Mesendoderm (in vitro differentiated cells): ENCODE measurements around the gene ANO4.
"Not testable (repeated sequence)": the region's sequence is repeated elsewhere in the genome, so short reads cannot be mapped to it uniquely, and the experiment has no call there.

Experiments used
- DNase-seq: peaks from one replicate; pipeline ENCODE4 v3.0.0; 2013
- H2AK5ac ChIP-seq: 2 replicates; pipeline ENCODE4 v1.6.1; 2013; ENCODE audit warnings: low read length, inconsistent platforms
- H2BK120ac ChIP-seq: 2 replicates; pipeline ENCODE4 v1.6.1; 2013; ENCODE audit warnings: low read depth, mild to moderate bottlenecking, low read length, moderate library complexity, mixed read lengths
- H2BK15ac ChIP-seq: replicated peaks from 2 replicates; pipeline ENCODE4 v1.6.1; 2013; ENCODE audit warnings: low read depth, mild to moderate bottlenecking, moderate library complexity
- H2BK5ac ChIP-seq: 2 replicates; pipeline ENCODE4 v1.6.1; 2013; ENCODE audit warnings: low read length, inconsistent platforms
- H3K18ac ChIP-seq: 2 replicates; pipeline ENCODE4 v1.6.1; 2013; ENCODE audit warnings: mild to moderate bottlenecking, low read length, mixed read lengths
- H3K23ac ChIP-seq: one replicate; pipeline ENCODE4 v1.6.1; 2013; ENCODE audit warnings: low read length
- H3K27ac ChIP-seq: 2 replicates; pipeline ENCODE4 v1.5.1; 2013; ENCODE audit warnings: low read depth, mild to moderate bottlenecking, inconsistent platforms, low read length, moderate library complexity
- H3K27me3 ChIP-seq: 2 replicates; pipeline ENCODE4 v1.6.1; 2013; ENCODE audit warnings: low read length, control low read depth, mild to moderate bottlenecking, inconsistent platforms; ENCODE audit not compliant: insufficient read depth, poor library complexity
- H3K36me3 ChIP-seq: 2 replicates; pipeline ENCODE4 v1.6.1; 2013; ENCODE audit warnings: low read length, inconsistent platforms; ENCODE audit not compliant: control insufficient read depth, insufficient read depth
- H3K4ac ChIP-seq: one replicate; pipeline ENCODE4 v1.6.1; 2013; ENCODE audit warnings: low read depth, mild to moderate bottlenecking, low read length, moderate library complexity
- H3K4me1 ChIP-seq: 2 replicates; pipeline ENCODE4 v1.6.1; 2013; ENCODE audit warnings: low read depth, low read length, inconsistent platforms; ENCODE audit not compliant: control insufficient read depth
- H3K4me2 ChIP-seq: 2 replicates; pipeline ENCODE4 v1.6.1; 2013; ENCODE audit warnings: low read length
- H3K4me3 ChIP-seq: 2 replicates; pipeline ENCODE4 v1.5.1; 2013; ENCODE audit warnings: mild to moderate bottlenecking, low read length
- H3K56ac ChIP-seq: one replicate; pipeline ENCODE4 v1.6.1; 2013; ENCODE audit warnings: low read length
- H3K79me1 ChIP-seq: 2 replicates; pipeline ENCODE4 v1.6.1; 2013; ENCODE audit warnings: low read length, inconsistent platforms
- H3K79me2 ChIP-seq: 2 replicates; pipeline ENCODE4 v1.6.1; 2013; ENCODE audit warnings: mild to moderate bottlenecking, low read length; ENCODE audit not compliant: control insufficient read depth, insufficient read depth
- H3K9ac ChIP-seq: 2 replicates; pipeline ENCODE4 v1.6.1; 2013; ENCODE audit warnings: low read length, inconsistent platforms
- H4K5ac ChIP-seq: one replicate; pipeline ENCODE4 v1.6.1; 2013; ENCODE audit warnings: low read length
- H4K8ac ChIP-seq: one replicate; pipeline ENCODE4 v1.6.1; 2013; ENCODE audit warnings: low read depth, mild to moderate bottlenecking, control low read depth, low read length, moderate library complexity
- WGBS: extraction: QIAGEN DNeasy Blood & Tissue Kit; methylation state at CpG from one replicate; pipeline ENCODE4 v1.1.7; 2013; ENCODE audit warnings: low lambda C conversion rate, missing lambda C conversion rate; ENCODE audit not compliant: insufficient coverage; ENCODE audit errors: extremely low coverage; 5-methylcytosine and 5-hydroxymethylcytosine counted together

ANO4 gene

GRCh38 chr12:101145777-101146431 is 351.3 kb downstream of the ANO4 start:
- not testable (repeated sequence) for H4K5ac ChIP-seq, H3K36me3 ChIP-seq, H3K79me2 ChIP-seq, H3K4ac ChIP-seq, H3K4me1 ChIP-seq, H3K27ac ChIP-seq, H2BK5ac ChIP-seq, H2BK120ac ChIP-seq, H3K4me3 ChIP-seq, H3K23ac ChIP-seq, H3K9ac ChIP-seq, H2AK5ac ChIP-seq, H3K4me2 ChIP-seq, H2BK15ac ChIP-seq, H4K8ac ChIP-seq, H3K79me1 ChIP-seq, H3K18ac ChIP-seq, H3K27me3 ChIP-seq
- H3K56ac ChIP-seq, result peak overlapping the region; percentile 37
- no CpG with 5 or more reads among the region's 35 CpGs for WGBS
- peak; percentile 3 for DNase-seq

- Histone ChIP-seq H2BK15ac (no peak overlapping the region), H2AK5ac (no peak overlapping the region), H4K5ac (no peak overlapping the region), H3K79me1 (no peaks in the 10 kb centered on the region), H3K36me3 (no peaks in the 10 kb centered on the region), H3K18ac (no peak overlapping the region), H2BK5ac (no peak overlapping the region), H3K9ac (no peak overlapping the region), H3K4ac (no peak overlapping the region), H2BK120ac (no peak overlapping the region), H4K8ac (no peak overlapping the region), H3K4me1 (no peaks in the 10 kb centered on the region), H3K56ac (no peak overlapping the region), H3K27me3 (no peaks in the 10 kb centered on the region), H3K4me3 (no peak overlapping the region), H3K4me2 (no peak overlapping the region), H3K79me2 (no peaks in the 10 kb centered on the region), H3K23ac (no peak overlapping the region), H3K27ac (no peak overlapping the region)
- WGBS, result no CpG with 5 or more reads among the region's 4 CpGs
- DNase-seq, result no peak
These were observed 370.7 kb downstream of the ANO4 start for GRCh38 chr12:101165319-101165718.

- Histone ChIP-seq H3K79me1 (no peaks in the 10 kb centered on the region), H3K56ac (no peak overlapping the region), H3K4me1 (no peaks in the 10 kb centered on the region), H3K4me3 (no peak overlapping the region), H3K27ac (no peak overlapping the region), H2BK120ac (no peak overlapping the region), H2BK15ac (no peak overlapping the region), H2AK5ac (no peak overlapping the region), H3K27me3 (no peaks in the 10 kb centered on the region), H3K79me2 (no peaks in the 10 kb centered on the region), H3K4me2 (no peak overlapping the region), H3K36me3 (no peaks in the 10 kb centered on the region), H3K4ac (no peak overlapping the region), H4K5ac (no peak overlapping the region), H3K18ac (no peak overlapping the region), H4K8ac (no peak overlapping the region), H2BK5ac (no peak overlapping the region), H3K23ac (no peak overlapping the region), H3K9ac (no peak overlapping the region)
- DNase-seq, result no peak
- WGBS, result 100% methylated on average over 1 of the region's 5 CpGs
These were observed 372.3 kb downstream of the ANO4 start for GRCh38 chr12:101166866-101167265.

- H3K18ac ChIP-seq, result no peak overlapping the region
- no peak overlapping the region for H2BK120ac ChIP-seq
- H3K27ac ChIP-seq, result no peak overlapping the region
- no peaks in the 10 kb centered on the region for H3K79me2 ChIP-seq
- no peak for DNase-seq
- no peak overlapping the region for H3K23ac ChIP-seq
- H2BK5ac ChIP-seq, result no peak overlapping the region
- no peak overlapping the region for H3K56ac ChIP-seq
- no peaks in the 10 kb centered on the region for H3K4me1 ChIP-seq
- H4K8ac ChIP-seq, result no peak overlapping the region
- no peak overlapping the region for H2AK5ac ChIP-seq
- H3K4me3 ChIP-seq, result no peak overlapping the region
- no CpG with 5 or more reads among the region's 5 CpGs for WGBS
- no peak overlapping the region for H2BK15ac ChIP-seq
- no peak overlapping the region for H3K4ac ChIP-seq
- H3K79me1 ChIP-seq, result no peaks in the 10 kb centered on the region
- no peak overlapping the region for H3K9ac ChIP-seq
- no peak overlapping the region for H3K4me2 ChIP-seq
- H3K27me3 ChIP-seq, result no peaks in the 10 kb centered on the region
- H4K5ac ChIP-seq, result no peak overlapping the region
- H3K36me3 ChIP-seq, result no peaks in the 10 kb centered on the region
These were observed 373.4 kb downstream of the ANO4 start for GRCh38 chr12:101168001-101168400.

- H3K4me1 ChIP-seq, result no peaks in the 10 kb centered on the region
- no peak overlapping the region for H2BK15ac ChIP-seq
- H3K4me3 ChIP-seq, result no peak overlapping the region
- no peaks in the 10 kb centered on the region for H3K79me1 ChIP-seq
- no CpG with 5 or more reads among the region's 5 CpGs for WGBS
- H4K8ac ChIP-seq, result no peak overlapping the region
- peak; percentile 93 for DNase-seq
- H3K9ac ChIP-seq, result no peak overlapping the region
- H3K23ac ChIP-seq, result no peak overlapping the region
- no peak overlapping the region for H3K4ac ChIP-seq
- H3K56ac ChIP-seq, result no peak overlapping the region
- H3K27ac ChIP-seq, result no peak overlapping the region
- H3K79me2 ChIP-seq, result no peaks in the 10 kb centered on the region
- H3K4me2 ChIP-seq, result no peak overlapping the region
- no peaks in the 10 kb centered on the region for H3K36me3 ChIP-seq
- H4K5ac ChIP-seq, result no peak overlapping the region
- H3K27me3 ChIP-seq, result no peaks in the 10 kb centered on the region
- no peak overlapping the region for H3K18ac ChIP-seq
- no peak overlapping the region for H2AK5ac ChIP-seq
- H2BK5ac ChIP-seq, result no peak overlapping the region
- H2BK120ac ChIP-seq, result no peak overlapping the region
These were observed 377.7 kb downstream of the ANO4 start for GRCh38 chr12:101172316-101172715.

- Histone ChIP-seq H3K4me2 (no peak overlapping the region), H3K27me3 (no peaks in the 10 kb centered on the region), H3K27ac (no peak overlapping the region), H2BK5ac (no peak overlapping the region), H3K4me1 (no peaks in the 10 kb centered on the region), H3K79me1 (no peaks in the 10 kb centered on the region), H3K4ac (no peak overlapping the region), H2AK5ac (no peak overlapping the region), H3K36me3 (no peaks in the 10 kb centered on the region), H3K4me3 (no peak overlapping the region), H3K79me2 (no peaks in the 10 kb centered on the region), H3K56ac (no peak overlapping the region), H4K5ac (no peak overlapping the region), H4K8ac (no peak overlapping the region), H2BK120ac (no peak overlapping the region), H3K23ac (no peak overlapping the region), H2BK15ac (no peak overlapping the region), H3K9ac (no peak overlapping the region), H3K18ac (no peak overlapping the region)
- WGBS, result no CpG with 5 or more reads among the region's 7 CpGs
- DNase-seq, result no peak
These were observed 378.7 kb downstream of the ANO4 start for GRCh38 chr12:101173197-101173749.
